Measurements from ENCODE around the gene RAB10.

- TF ChIP-seq SMC3 (IDR thresholded peaks at IDR 0.05; ENCODE audit: low read depth, low read length) (no peak), USF2 (IDR thresholded peaks at IDR 0.05; ENCODE audit: low read depth, low read length) (no peak), CTCF (conservative IDR thresholded peaks at IDR 0.05; ENCODE audit: low read depth, low read length) (no peak), POLR2A (IDR thresholded peaks at IDR 0.05; ENCODE audit: low read depth, low read length) (no peak), MAFK (IDR thresholded peaks at IDR 0.05; ENCODE audit: low read depth, low read length) (no peak), MXI1 (IDR thresholded peaks at IDR 0.05; ENCODE audit: borderline replicate concordance, low read depth, low read length) (no peak), RAD21 (IDR thresholded peaks at IDR 0.05; ENCODE audit: low read length) (no peak)
These were observed 37.0 kb upstream of the RAB10 start for GRCh38 chr2:25996844-25997243.
